K562 (cell line): ENCODE results near the gene PPCDC. TPM values are rescaled to one million over a fixed set of nuclear protein-coding genes. Genes with fewer than 3 reads are reported as not detected.

ENCODE experiments used
- ATAC-seq: fragments of 200-7000 bp; cut with Tn5 transposase; 3 replicates; pipeline ENCODE4 v1.9.1; 2020; ENCODE audit warnings: moderate library complexity
- BruUV-seq: library from RNA; stranded (reverse); fragments of 400-500 nt; replicated peaks from 2 replicates; lab custom pipeline; 2021; lab: Mats Ljungman, UMichigan
- CTCF ChIA-PET: fragments of 300-600 bp; formaldehyde crosslinking; extraction: SDS; loops from one replicate; lab custom pipeline; 2021; ENCODE audit warnings: low intra/inter-chr PET ratio; lab: Yijun Ruan, JAX
- POLR2A ChIA-PET: fragments of 300-600, 350-650 bp; sonication (Branson Sonifier 250); formaldehyde crosslinking; extraction: SDS; loops from one replicate; lab custom pipeline; 2021; ENCODE audit warnings: antibody characterized with exemption, inconsistent platforms; lab: Yijun Ruan, JAX
- DNase-seq, 4 experiments: peaks; one replicate each; pipeline versions ENCODE4 v3.0.0 to v3.0.0-alpha.2; 2011 to 2018; ENCODE audit warnings: low spot score in 3 of 4, mixed read lengths in 3 of 4; ENCODE audit errors: extremely low read depth in 1 of 4
- FAIRE-seq: peaks from 2 replicates; lab custom pipeline; 2011; peaks lifted over from hg19 to GRCh38; lab: Jason Lieb, UNC
- H2AFZ ChIP-seq: 2 replicates; pipeline ENCODE4 v1.6.0; 2011; ENCODE audit warnings: low read depth, low read length, control low read depth, inconsistent platforms
- H3K27ac ChIP-seq: fragments of 200-600 bp; 3 replicates; pipeline ENCODE4 v1.8.0; 2011; ENCODE audit warnings: low read depth, mild to moderate bottlenecking, control low read depth, inconsistent platforms, low read length, moderate library complexity, mixed read lengths; ENCODE audit errors: extremely low read depth
- H3K27me3 ChIP-seq, 2 experiments: fragments of 300-600 bp in 1 of 2; 2 replicates in 1 of 2; 3 replicates in 1 of 2; pipeline versions ENCODE4 v1.6.0 to v1.8.0; 2011; ENCODE audit warnings: inconsistent platforms in 2 of 2, low read length in 2 of 2, mild to moderate bottlenecking in 1 of 2, mixed read lengths in 1 of 2, moderate library complexity in 1 of 2; ENCODE audit not compliant: control insufficient read depth in 2 of 2, insufficient read depth in 2 of 2
- H3K36me3 ChIP-seq: fragments of 300-600 bp; 3 replicates; pipeline ENCODE4 v1.8.0; 2011; ENCODE audit warnings: mild to moderate bottlenecking, low read length, inconsistent platforms; ENCODE audit not compliant: control insufficient read depth, insufficient read depth
- H3K4me1 ChIP-seq, 2 experiments: fragments of 200-600 bp in 1 of 2; replicated peaks in 1 of 2; 2 replicates in 1 of 2; 3 replicates in 1 of 2; pipeline versions ENCODE4 v1.5.1 to v1.8.0; 2011; ENCODE audit warnings: inconsistent platforms in 2 of 2, low read length in 2 of 2, mild to moderate bottlenecking in 1 of 2, mixed read lengths in 1 of 2, moderate library complexity in 1 of 2; ENCODE audit not compliant: control insufficient read depth in 2 of 2, insufficient read depth in 2 of 2
- H3K4me2 ChIP-seq: 2 replicates; pipeline ENCODE4 v1.6.1; 2011; ENCODE audit warnings: low read length, control low read depth, inconsistent platforms, mixed read lengths; ENCODE audit not compliant: insufficient read depth
- H3K4me3 ChIP-seq: fragments of 200-600 bp; sonication (generic), shearing (Covaris generic); 2 replicates; pipeline ENCODE4 v1.5.1; 2016; ENCODE audit warnings: control low read depth, inconsistent platforms
- H3K79me2 ChIP-seq: fragments of 200-600 bp; 3 replicates; pipeline ENCODE4 v1.8.0; 2011; ENCODE audit warnings: low read length, inconsistent platforms; ENCODE audit not compliant: control insufficient read depth, insufficient read depth
- H3K9ac ChIP-seq, 2 experiments: 2 replicates each; pipeline versions ENCODE4 v1.6.0 to v1.6.1; 2011; ENCODE audit warnings: low read depth in 2 of 2, low read length in 2 of 2, control low read depth in 1 of 2, inconsistent platforms in 1 of 2, mild to moderate bottlenecking in 1 of 2, mixed read lengths in 1 of 2; ENCODE audit not compliant: insufficient read depth in 1 of 2
- H3K9me1 ChIP-seq: one replicate; pipeline ENCODE4 v1.6.0; 2011; ENCODE audit warnings: inconsistent platforms, mild to moderate bottlenecking, low read length, moderate library complexity; ENCODE audit not compliant: control insufficient read depth, insufficient read depth
- H3K9me3 ChIP-seq: replicated peaks from 2 replicates; pipeline ENCODE4 v1.5.1; 2011; ENCODE audit warnings: low read depth, low read length, inconsistent platforms; ENCODE audit not compliant: control insufficient read depth, insufficient read depth
- H4K20me1 ChIP-seq: replicated peaks from 2 replicates; pipeline ENCODE4 v1.6.1; 2011; ENCODE audit warnings: low read length, inconsistent platforms, mixed read lengths; ENCODE audit not compliant: control insufficient read depth, insufficient read depth
- CHAMP1 ChIP-seq: fragments of 450-650 bp; IDR thresholded peaks from 2 replicates; pipeline ENCODE4 v1.6.1; 2016; ENCODE audit warnings: mild to moderate bottlenecking
- EP300 ChIP-seq: IDR thresholded peaks from 2 replicates; pipeline ENCODE4 v1.6.1; 2012; ENCODE audit warnings: low read length, improper control_type of control experiment
- NRF1 ChIP-seq, 2 experiments: fragments of 450-650 bp; IDR thresholded peaks in 1 of 2; conservative IDR thresholded peaks in 1 of 2; 2 replicates each; pipeline ENCODE4 v1.6.1; 2014; ENCODE audit warnings: mild to moderate bottlenecking in 2 of 2
- PHB ChIP-seq: fragments of 250-450 bp; sonication (Bioruptor Pico); IDR thresholded peaks from 2 replicates; pipeline ENCODE4 v1.5.0; 2021
- PHB2 ChIP-seq: fragments of 450-650 bp; IDR thresholded peaks from 2 replicates; pipeline ENCODE4 v1.6.1; 2017; ENCODE audit warnings: low read depth
- POLR2B ChIP-seq: fragments of 450-650 bp; IDR thresholded peaks from 2 replicates; pipeline ENCODE4 v1.6.1; 2018; ENCODE audit warnings: low read depth; ENCODE audit not compliant: partially characterized antibody
- SAFB2 ChIP-seq: fragments of 200-400 bp; formaldehyde crosslinking; IDR thresholded peaks from 2 replicates; pipeline ENCODE4 v1.6.1; 2018; ENCODE audit warnings: borderline replicate concordance, low read length, low read depth, moderate library complexity; ENCODE audit not compliant: severe bottlenecking
- ZNF57 ChIP-seq: fragments of 450-650 bp; formaldehyde crosslinking; IDR thresholded peaks from 2 replicates; pipeline ENCODE4 v1.4.0; 2020; ENCODE audit warnings: mild to moderate bottlenecking, moderate library complexity
- ZNF696 ChIP-seq: fragments of 250-450 bp; sonication (Bioruptor Pico); conservative IDR thresholded peaks from 2 replicates; pipeline ENCODE4 v1.4.0; 2020; ENCODE audit warnings: mild to moderate bottlenecking, moderate library complexity
- WGBS: fragments of 100-300 bp; shearing (Covaris generic); methylation state at CpG from one replicate; pipeline ENCODE4 v1.1.6; 2016; ENCODE audit warnings: low coverage, mixed read lengths; ENCODE audit not compliant: insufficient coverage; ENCODE audit errors: missing lambda C conversion rate; 5-methylcytosine and 5-hydroxymethylcytosine counted together
- in situ Hi-C: fragments of 300-500 bp; cut with MboI; formaldehyde crosslinking; loops from 4 replicates; pipeline ENCODE4 v1.15.0; 2018; ENCODE audit warnings: inconsistent platforms, mixed read lengths
- intact Hi-C: fragments of 100-400 bp; cut with micrococcal nuclease; formaldehyde crosslinking; loops from 2 replicates; pipeline ENCODE4 v1.14.2; 2022
- polyA plus RNA-seq, 8 experiments: library from polyadenylated mRNA; depleted of rRNA in 4 of 8; stranded (reverse) in 5 of 8; unstranded in 3 of 8; fragments of >200 nt; fragmentation: Nextera tagmentation in 2 of 8; fragmentation: Illumina TruSeq in 1 of 8; extraction: Ambion mirVana in 2 of 8; extraction: Trizol in 1 of 8; gene quantifications; 2 replicates each; pipeline versions ENCODE4 v1.2.1 to v1.2.3, GENCODE V29; 2011 to 2014; ENCODE audit warnings: inconsistent platforms in 1 of 8, missing spikeins in 1 of 8
- total RNA-seq, 7 experiments: library from RNA; depleted of rRNA in 6 of 7; stranded (reverse); fragments of >200 nt in 6 of 7; fragmentation: Illumina TruSeq in 2 of 7; extraction: Trizol in 2 of 7; gene quantifications; 2 replicates each; pipeline versions ENCODE4 v1.2.1 to v1.2.3, GENCODE V29; 2011 to 2021; ENCODE audit warnings: low replicate concordance in 1 of 7
- TF ChIP-seq, protein P1 (sequence below): IDR thresholded peaks from 2 replicates; pipeline ENCODE4 v1.6.1; 2016; ENCODE audit warnings: missing genetic modification characterization, missing compliant biosample characterization
- TF ChIP-seq, protein P2 (sequence below), 2 experiments: fragments of 450-650 bp; IDR thresholded peaks; 2 replicates each; pipeline ENCODE4 v1.6.1; 2018; ENCODE audit warnings: mild to moderate bottlenecking in 2 of 2, low read depth in 1 of 2; ENCODE audit not compliant: partially characterized antibody in 2 of 2

Gene PPCDC
- total and polyA plus RNA-seq, 9 of the 15 experiments (the other 6 are each of a cell fraction or from before 2014, with no cell fraction given): 10.9 to 53.6 (median 16.7) TPM

GRCh38 chr15:75028991-75029377 lies 5.6 kb downstream of the PPCDC start (continued):
- TF ChIP-seq, protein P1, sequence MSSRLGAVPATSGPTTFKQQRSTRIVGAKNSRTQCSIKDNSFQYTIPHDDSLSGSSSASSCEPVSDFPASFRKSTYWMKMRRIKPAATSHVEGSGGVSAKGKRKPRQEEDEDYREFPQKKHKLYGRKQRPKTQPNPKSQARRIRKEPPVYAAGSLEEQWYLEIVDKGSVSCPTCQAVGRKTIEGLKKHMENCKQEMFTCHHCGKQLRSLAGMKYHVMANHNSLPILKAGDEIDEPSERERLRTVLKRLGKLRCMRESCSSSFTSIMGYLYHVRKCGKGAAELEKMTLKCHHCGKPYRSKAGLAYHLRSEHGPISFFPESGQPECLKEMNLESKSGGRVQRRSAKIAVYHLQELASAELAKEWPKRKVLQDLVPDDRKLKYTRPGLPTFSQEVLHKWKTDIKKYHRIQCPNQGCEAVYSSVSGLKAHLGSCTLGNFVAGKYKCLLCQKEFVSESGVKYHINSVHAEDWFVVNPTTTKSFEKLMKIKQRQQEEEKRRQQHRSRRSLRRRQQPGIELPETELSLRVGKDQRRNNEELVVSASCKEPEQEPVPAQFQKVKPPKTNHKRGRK: no peak
- TF ChIP-seq ZNF57 (CRISPR knock-in tag) (no peak), NRF1 (conservative IDR thresholded peaks at IDR 0.05 in 1 of 2, IDR thresholded peaks at IDR 0.05 in 1 of 2) (no peak), POLR2B (no peak), PHB (CRISPR knock-in tag) (no peak)

DNA sequence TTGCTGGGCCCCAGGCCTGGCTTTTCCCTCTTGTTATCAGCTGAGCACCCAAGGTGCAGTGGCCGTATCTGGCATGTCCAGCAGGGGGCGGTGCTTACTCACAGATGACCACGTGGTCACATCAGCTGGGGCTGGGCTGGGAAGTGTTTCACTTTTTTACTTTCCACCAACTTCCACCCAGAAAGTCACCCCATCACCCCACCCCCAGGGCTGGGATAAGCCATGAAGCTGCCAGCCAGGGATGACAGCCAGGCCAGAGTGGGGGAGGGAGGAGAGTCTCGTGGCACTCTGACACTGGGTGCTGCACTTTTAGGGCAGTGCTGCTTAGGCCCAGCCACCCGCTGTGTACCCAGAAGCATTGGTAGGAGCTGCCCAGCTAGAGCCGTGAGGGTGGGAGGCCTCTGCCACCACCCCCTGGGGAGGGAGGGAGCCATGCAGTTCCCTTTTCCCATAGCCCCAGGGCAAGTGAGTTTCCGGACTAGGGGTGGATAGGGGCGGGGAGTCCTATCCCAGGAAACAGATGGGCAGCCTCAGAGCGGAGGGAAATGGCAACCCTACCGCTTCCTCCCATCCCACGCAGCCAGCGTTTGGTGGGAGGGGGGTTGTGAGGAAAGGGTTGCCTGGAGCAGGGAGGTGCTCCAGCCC lies 6.1 kb downstream of the PPCDC start:
- WGBS: 38% methylated on average over 8 of the region's 12 CpGs
- peak; percentile 95 for ATAC-seq
- POLR2A ChIA-PET: interaction anchor here (0.6 to 1.8 kb wide), 5 partner anchors 15 to 184 kb away, joined by 3 to 20 read pairs (median 3); no protein-coding TSS in a partner anchor
- peak overlapping the region; percentile 49 for H3K4me2 ChIP-seq
- in situ Hi-C loops (loop anchor here (5.0 to 10.0 kb wide), 3 partner anchors 173 to 645 kb away; partner anchors contain the start of gene C15orf39), intact Hi-C loops (loop anchor here (1.0 kb wide), 1 partner anchor 176 kb away; no protein-coding TSS in a partner anchor)
- no peaks in the 10 kb centered on the region for H3K9me1 ChIP-seq
- no peak overlapping the region for H3K4me3 ChIP-seq
- peak; percentile 94 for FAIRE-seq
- peaks cover 9% of the 10 kb centered on the region; the same call in 1 of the 3 replicates for H3K79me2 ChIP-seq
- peaks cover 22 to 25% of the 10 kb centered on the region in 2 experiments for H3K4me1 ChIP-seq
- peak overlapping the region in 1 of 2 experiments; percentile 23; a peak in 3 of 4 replicates for H3K9ac ChIP-seq
- no peaks in the 10 kb centered on the region for H3K9me3 ChIP-seq
- DNase-seq: peak; percentile 81 to 94 (median 84)
- H3K27me3 ChIP-seq: no peaks in the 10 kb centered on the region
- no peak overlapping the region; the same call in 2 of the 3 replicates for H3K27ac ChIP-seq
- H3K36me3 ChIP-seq: peaks cover 16% of the 10 kb centered on the region
- CTCF ChIA-PET: interaction anchor here (0.6 to 4.3 kb wide), 5 partner anchors 10 to 598 kb away, joined by 3 to 76 read pairs (median 3); partner anchors contain the start of gene C15orf39
- no peaks in the 10 kb centered on the region for H4K20me1 ChIP-seq
- peak overlapping the region; percentile 29; the same call in 1 of the 2 replicates for H2AFZ ChIP-seq
- no TSS peak for BruUV-seq
- TF ChIP-seq, protein P2, sequence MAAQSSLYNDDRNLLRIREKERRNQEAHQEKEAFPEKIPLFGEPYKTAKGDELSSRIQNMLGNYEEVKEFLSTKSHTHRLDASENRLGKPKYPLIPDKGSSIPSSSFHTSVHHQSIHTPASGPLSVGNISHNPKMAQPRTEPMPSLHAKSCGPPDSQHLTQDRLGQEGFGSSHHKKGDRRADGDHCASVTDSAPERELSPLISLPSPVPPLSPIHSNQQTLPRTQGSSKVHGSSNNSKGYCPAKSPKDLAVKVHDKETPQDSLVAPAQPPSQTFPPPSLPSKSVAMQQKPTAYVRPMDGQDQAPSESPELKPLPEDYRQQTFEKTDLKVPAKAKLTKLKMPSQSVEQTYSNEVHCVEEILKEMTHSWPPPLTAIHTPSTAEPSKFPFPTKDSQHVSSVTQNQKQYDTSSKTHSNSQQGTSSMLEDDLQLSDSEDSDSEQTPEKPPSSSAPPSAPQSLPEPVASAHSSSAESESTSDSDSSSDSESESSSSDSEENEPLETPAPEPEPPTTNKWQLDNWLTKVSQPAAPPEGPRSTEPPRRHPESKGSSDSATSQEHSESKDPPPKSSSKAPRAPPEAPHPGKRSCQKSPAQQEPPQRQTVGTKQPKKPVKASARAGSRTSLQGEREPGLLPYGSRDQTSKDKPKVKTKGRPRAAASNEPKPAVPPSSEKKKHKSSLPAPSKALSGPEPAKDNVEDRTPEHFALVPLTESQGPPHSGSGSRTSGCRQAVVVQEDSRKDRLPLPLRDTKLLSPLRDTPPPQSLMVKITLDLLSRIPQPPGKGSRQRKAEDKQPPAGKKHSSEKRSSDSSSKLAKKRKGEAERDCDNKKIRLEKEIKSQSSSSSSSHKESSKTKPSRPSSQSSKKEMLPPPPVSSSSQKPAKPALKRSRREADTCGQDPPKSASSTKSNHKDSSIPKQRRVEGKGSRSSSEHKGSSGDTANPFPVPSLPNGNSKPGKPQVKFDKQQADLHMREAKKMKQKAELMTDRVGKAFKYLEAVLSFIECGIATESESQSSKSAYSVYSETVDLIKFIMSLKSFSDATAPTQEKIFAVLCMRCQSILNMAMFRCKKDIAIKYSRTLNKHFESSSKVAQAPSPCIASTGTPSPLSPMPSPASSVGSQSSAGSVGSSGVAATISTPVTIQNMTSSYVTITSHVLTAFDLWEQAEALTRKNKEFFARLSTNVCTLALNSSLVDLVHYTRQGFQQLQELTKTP (IDR thresholded peaks at IDR 0.05; ENCODE audit: low read depth in 1 of 2, partially characterized antibody in 2 of 2): peak in 1 of 2 experiments; percentile 41
- no peak for TF ChIP-seq CHAMP1
- no peak for TF ChIP-seq PHB2
- no peak for TF ChIP-seq ZNF57 (CRISPR knock-in tag)
- no peak for TF ChIP-seq SAFB2
- TF ChIP-seq EP300: peak; percentile 33; the same call in 1 of the 2 replicates
- no peak for TF ChIP-seq ZNF696 (CRISPR knock-in tag)
